Esophagus muscularis mucosa (tissue), 4 donors: ENCODE measurements around the gene REEP2. TPM values are rescaled to one million over a fixed set of nuclear protein-coding genes. Genes with fewer than 3 reads are reported as not detected.
"Not testable (repeated sequence)": the region's sequence is repeated elsewhere in the genome, so short reads cannot be mapped to it uniquely, and the experiment has no call there.

ENCODE experiments used
- DNase-seq: peaks from one replicate; pipeline ENCODE4 v3.0.0-alpha.2; 2017; ENCODE audit errors: extremely low spot score
- H3K27ac ChIP-seq, 4 donors: fragments of 200-600 bp; sonication (generic); replicated peaks in 1 of 4; 1 replicate in 3 of 4; 2 replicates in 1 of 4; pipeline ENCODE4 v1.5.1; 2016 to 2019; ENCODE audit warnings: mild to moderate bottlenecking in 1 of 4
- H3K27me3 ChIP-seq, 4 donors: fragments of 200-600 bp; sonication (generic); one replicate each; pipeline versions ENCODE4 v1.5.1 to v1.6.0; 2016 to 2019
- H3K36me3 ChIP-seq, 4 donors: fragments of 200-600 bp; sonication (generic); one replicate each; pipeline ENCODE4 v1.5.1; 2016 to 2019
- H3K4me1 ChIP-seq, 4 donors: fragments of 200-600 bp; sonication (generic); one replicate each; pipeline ENCODE4 v1.5.1; 2016 to 2019
- H3K4me3 ChIP-seq, 4 donors: fragments of 200-600 bp; sonication (generic); 1 replicate in 2 of 4; 2 replicates in 2 of 4; pipeline ENCODE4 v1.5.1; 2016 to 2019; ENCODE audit warnings: mild to moderate bottlenecking in 4 of 4, moderate library complexity in 1 of 4
- H3K9me3 ChIP-seq, 4 donors: fragments of 200-600 bp; sonication (generic); 1 replicate in 3 of 4; 2 replicates in 1 of 4; pipeline ENCODE4 v1.5.1; 2016 to 2019
- EP300 ChIP-seq: sonication (generic); formaldehyde crosslinking; IDR thresholded peaks from one replicate; pipeline ENCODE4 v1.6.1; 2017; ENCODE audit warnings: antibody characterized with exemption
- POLR2A ChIP-seq: fragments of 450-650 bp; IDR thresholded peaks from one replicate; pipeline ENCODE4 v1.6.1; 2017; ENCODE audit warnings: antibody characterized with exemption, moderate library complexity, mild to moderate bottlenecking, low read depth
- POLR2AphosphoS5 ChIP-seq, 2 donors: sonication (generic); formaldehyde crosslinking; IDR thresholded peaks; one replicate each; pipeline ENCODE4 v1.6.1; 2017; ENCODE audit warnings: antibody characterized with exemption in 2 of 2
- WGBS: methylation state at CpG from one replicate; pipeline ENCODE4 v1.1.5; 2018; 5-methylcytosine and 5-hydroxymethylcytosine counted together
- intact Hi-C: fragments of 100-400 bp; cut with DNase I; formaldehyde crosslinking; loops from one replicate; pipeline ENCODE4 v1.15.1; 2023
- total RNA-seq, 4 donors: library from RNA; depleted of rRNA; stranded (reverse); fragments of >200 nt; gene quantifications; one replicate each; pipeline versions ENCODE4 v1.1.0 to v1.2.1, GENCODE V29; 2016
- TF ChIP-seq, protein P1 (sequence below), 3 experiments: fragments of 200-600 bp in 2 of 3; fragments of 450-650 bp in 1 of 3; sonication (generic) in 2 of 3; IDR thresholded peaks; one replicate each; pipeline ENCODE4 v1.5.1; 2017 to 2019; ENCODE audit warnings: antibody characterized with exemption in 3 of 3, mild to moderate bottlenecking in 2 of 3, moderate library complexity in 1 of 3

Gene REEP2
- total RNA-seq, 4 donors from 2014 or later: 24.5 to 55.9 (median 33.6) TPM

DNA sequence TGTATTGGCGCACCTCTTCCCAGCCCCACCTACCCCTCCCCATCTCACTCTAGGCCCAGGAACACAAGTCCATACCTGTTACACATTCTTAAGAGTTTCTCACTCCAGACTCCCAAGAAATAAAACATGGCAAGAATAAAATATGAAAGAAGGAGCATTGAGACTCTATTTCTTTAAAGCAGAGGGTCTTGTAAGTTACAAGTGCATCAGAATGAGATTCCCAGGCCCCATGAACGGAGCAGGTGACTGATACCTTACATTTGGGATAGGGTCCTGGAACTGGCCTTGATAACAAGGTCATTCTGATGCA, 32.1 kb downstream of the REEP2 start:
- DNase-seq: no peak
- Histone ChIP-seq H3K4me3 (no peak overlapping the region), H3K27me3 (no peaks in the 10 kb centered on the region), H3K27ac (no peak overlapping the region), H3K9me3 (no peaks in the 10 kb centered on the region), H3K36me3 (peaks cover 0 to 18% (median 9%) of the 10 kb centered on the region in 4 donors), H3K4me1 (peaks cover 9 to 24% (median 23%) of the 10 kb centered on the region in 4 donors)
- intact Hi-C loops: no loop called here
- no peak for TF ChIP-seq POLR2A
- no peak for TF ChIP-seq POLR2AphosphoS5 (IDR thresholded peaks at IDR 0.05)
- 90% methylated on average over 2 of the region's 2 CpGs for WGBS

DNA sequence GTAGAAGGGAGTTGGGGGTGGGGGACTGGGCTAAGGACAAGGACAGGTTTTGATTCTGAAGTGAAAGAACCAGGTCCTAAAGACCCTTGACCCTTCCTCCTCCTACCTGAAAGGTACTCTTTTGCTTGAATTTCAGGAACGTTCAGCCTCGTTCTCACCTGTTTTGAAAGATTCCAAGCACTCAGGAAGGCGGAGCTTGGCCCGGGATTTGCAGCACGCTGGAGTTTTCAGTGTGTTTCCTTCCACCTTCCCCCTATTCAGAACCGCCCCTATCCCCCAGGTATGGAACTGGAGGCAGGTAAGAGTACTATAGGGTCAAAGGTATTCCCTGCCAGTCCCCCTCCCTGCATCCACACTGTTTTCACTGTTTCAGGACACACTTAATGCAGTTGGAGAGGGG, 33.5 kb downstream of the REEP2 start:
- no peaks in the 10 kb centered on the region for H3K27me3 ChIP-seq
- H3K4me1 ChIP-seq: peaks cover 0 to 11% (median 10%) of the 10 kb centered on the region in 4 donors
- TF ChIP-seq POLR2AphosphoS5 (IDR thresholded peaks at IDR 0.05) (peak in 1 of 2 donors; percentile 31), EP300 (no peak)
- no peak overlapping the region for H3K4me3 ChIP-seq
- H3K9me3 ChIP-seq: no peaks in the 10 kb centered on the region
- no peak for DNase-seq
- H3K36me3 ChIP-seq: peaks cover 0 to 11% (median 5%) of the 10 kb centered on the region in 4 donors
- intact Hi-C loops: no loop called here
- 66% methylated on average over 6 of the region's 6 CpGs for WGBS
- H3K27ac ChIP-seq: no peak overlapping the region

GRCh38 chr5:138473151-138473550, 34.3 kb downstream of the REEP2 start:
- H3K27ac ChIP-seq, H3K27me3 ChIP-seq, H3K4me3 ChIP-seq, H3K9me3 ChIP-seq, intact Hi-C loops, DNase-seq, H3K36me3 ChIP-seq, H3K4me1 ChIP-seq: not testable (repeated sequence)
- 93% methylated on average over 5 of the region's 5 CpGs for WGBS

GRCh38 chr5:138476918-138477317, 38.1 kb downstream of the REEP2 start:
- no peak for DNase-seq
- intact Hi-C loops: no loop called here
- Histone ChIP-seq H3K27ac (no peak overlapping the region), H3K36me3 (no peaks in the 10 kb centered on the region), H3K4me1 (no peaks in the 10 kb centered on the region), H3K9me3 (no peaks in the 10 kb centered on the region), H3K4me3 (no peak overlapping the region), H3K27me3 (no peaks in the 10 kb centered on the region)
- 83% methylated on average over 7 of the region's 7 CpGs for WGBS
- TF ChIP-seq POLR2A: no peak
- TF ChIP-seq EP300: no peak
- TF ChIP-seq, protein P1, sequence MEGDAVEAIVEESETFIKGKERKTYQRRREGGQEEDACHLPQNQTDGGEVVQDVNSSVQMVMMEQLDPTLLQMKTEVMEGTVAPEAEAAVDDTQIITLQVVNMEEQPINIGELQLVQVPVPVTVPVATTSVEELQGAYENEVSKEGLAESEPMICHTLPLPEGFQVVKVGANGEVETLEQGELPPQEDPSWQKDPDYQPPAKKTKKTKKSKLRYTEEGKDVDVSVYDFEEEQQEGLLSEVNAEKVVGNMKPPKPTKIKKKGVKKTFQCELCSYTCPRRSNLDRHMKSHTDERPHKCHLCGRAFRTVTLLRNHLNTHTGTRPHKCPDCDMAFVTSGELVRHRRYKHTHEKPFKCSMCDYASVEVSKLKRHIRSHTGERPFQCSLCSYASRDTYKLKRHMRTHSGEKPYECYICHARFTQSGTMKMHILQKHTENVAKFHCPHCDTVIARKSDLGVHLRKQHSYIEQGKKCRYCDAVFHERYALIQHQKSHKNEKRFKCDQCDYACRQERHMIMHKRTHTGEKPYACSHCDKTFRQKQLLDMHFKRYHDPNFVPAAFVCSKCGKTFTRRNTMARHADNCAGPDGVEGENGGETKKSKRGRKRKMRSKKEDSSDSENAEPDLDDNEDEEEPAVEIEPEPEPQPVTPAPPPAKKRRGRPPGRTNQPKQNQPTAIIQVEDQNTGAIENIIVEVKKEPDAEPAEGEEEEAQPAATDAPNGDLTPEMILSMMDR (IDR thresholded peaks at IDR 0.05): no peak
- TF ChIP-seq POLR2AphosphoS5 (IDR thresholded peaks at IDR 0.05): no peak

DNA sequence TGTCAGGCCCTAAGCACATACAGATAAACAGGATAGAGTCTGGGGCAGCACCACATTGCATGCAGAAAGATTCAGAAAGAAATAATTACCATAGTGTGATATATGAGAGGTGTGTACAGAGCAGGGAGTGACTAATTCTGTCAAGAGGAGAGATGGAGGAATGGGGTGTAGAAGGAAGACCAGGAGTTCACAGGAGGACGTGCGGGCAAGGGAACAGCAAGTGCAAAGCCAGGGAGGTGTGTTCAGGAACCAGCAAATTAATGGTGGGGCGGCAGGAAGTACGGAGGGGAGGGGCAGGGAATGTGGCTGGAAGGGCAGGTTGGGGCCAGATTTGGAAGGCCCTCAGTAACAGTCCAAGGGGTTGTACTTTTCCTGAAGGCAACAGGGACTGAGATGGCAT, 43.8 kb downstream of the REEP2 start:
- WGBS: 66% methylated on average over 4 of the region's 4 CpGs
- Histone ChIP-seq H3K36me3 (no peaks in the 10 kb centered on the region), H3K4me1 (no peaks in the 10 kb centered on the region), H3K27me3 (no peaks in the 10 kb centered on the region), H3K9me3 (no peaks in the 10 kb centered on the region), H3K4me3 (no peak overlapping the region), H3K27ac (no peak overlapping the region)
- intact Hi-C loops: no loop called here
- DNase-seq: no peak
- TF ChIP-seq, protein P1 (IDR thresholded peaks at IDR 0.05): no peak
- TF ChIP-seq POLR2A (no peak), POLR2AphosphoS5 (IDR thresholded peaks at IDR 0.05) (no peak), EP300 (no peak)

DNA sequence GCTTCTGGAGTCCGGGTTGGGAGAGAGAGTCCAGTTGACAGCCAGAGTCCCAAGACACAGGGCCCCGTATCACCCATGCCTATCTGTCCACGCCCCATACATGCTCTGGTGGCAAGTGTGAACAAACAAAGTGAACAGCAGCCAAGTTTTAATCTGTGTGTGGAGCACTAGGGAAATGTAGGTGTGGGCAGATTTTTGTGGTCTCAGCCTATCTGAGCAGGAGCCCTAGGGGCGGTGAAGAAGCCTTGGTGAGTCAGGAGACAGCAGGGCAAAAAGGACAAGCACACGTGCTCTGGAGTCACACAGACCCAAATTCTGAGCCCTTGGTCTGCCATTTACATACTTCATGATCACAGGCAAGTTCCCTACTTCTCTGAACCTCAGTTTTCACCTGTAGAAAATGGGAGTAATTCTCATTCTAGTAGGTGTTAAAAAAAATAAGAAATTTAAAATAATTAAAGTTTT, 49.7 kb downstream of the REEP2 start:
- Histone ChIP-seq H3K36me3 (no peaks in the 10 kb centered on the region), H3K27ac (no peak overlapping the region), H3K9me3 (no peaks in the 10 kb centered on the region), H3K4me1 (peaks cover 24 to 26% (median 25%) of the 10 kb centered on the region in 4 donors), H3K27me3 (peaks cover 0 to 10% (median 0%) of the 10 kb centered on the region in 4 donors), H3K4me3 (no peak overlapping the region)
- DNase-seq: no peak
- no peak for TF ChIP-seq EP300
- TF ChIP-seq, protein P1 (IDR thresholded peaks at IDR 0.05): no peak
- TF ChIP-seq POLR2A: no peak
- no peak for TF ChIP-seq POLR2AphosphoS5 (IDR thresholded peaks at IDR 0.05)
- 83% methylated on average over 5 of the region's 5 CpGs for WGBS
- intact Hi-C loops: no loop called here
